GM19193 (cell line): ENCODE measurements around the gene PSMG2.

ENCODE experiments used
- POLR2A ChIP-seq: IDR thresholded peaks from 4 replicates; pipeline ENCODE4 v1.6.1; 2011; ENCODE audit not compliant: insufficient read depth, insufficient read length; ENCODE audit errors: extremely low read depth

PSMG2 gene

GRCh38 chr18:12772111-12772510, 69.3 kb downstream of the PSMG2 start:
- no peak for TF ChIP-seq POLR2A

- no peak for TF ChIP-seq POLR2A
These were observed 70.5 kb downstream of the PSMG2 start for GRCh38 chr18:12773369-12773768.

- no peak for TF ChIP-seq POLR2A
These were observed 72.1 kb downstream of the PSMG2 start for GRCh38 chr18:12774982-12775381.
